GM19043 (cell line): Measurements from ENCODE around the gene HIVEP1.
A peak's percentile ranks its signal among the peaks of the same experiment; 100 is the strongest.
"Not testable (repeated sequence)": the region's sequence is repeated elsewhere in the genome, so short reads cannot be mapped to it uniquely, and the experiment has no call there.

ENCODE experiments used
- ATAC-seq: cut with Tn5 transposase; IDR thresholded peaks from one replicate; pipeline ENCODE4 v1.9.1; 2021; ENCODE audit warnings: low read depth; ENCODE audit not compliant: unreplicated experiment

HIVEP1 gene

DNA sequence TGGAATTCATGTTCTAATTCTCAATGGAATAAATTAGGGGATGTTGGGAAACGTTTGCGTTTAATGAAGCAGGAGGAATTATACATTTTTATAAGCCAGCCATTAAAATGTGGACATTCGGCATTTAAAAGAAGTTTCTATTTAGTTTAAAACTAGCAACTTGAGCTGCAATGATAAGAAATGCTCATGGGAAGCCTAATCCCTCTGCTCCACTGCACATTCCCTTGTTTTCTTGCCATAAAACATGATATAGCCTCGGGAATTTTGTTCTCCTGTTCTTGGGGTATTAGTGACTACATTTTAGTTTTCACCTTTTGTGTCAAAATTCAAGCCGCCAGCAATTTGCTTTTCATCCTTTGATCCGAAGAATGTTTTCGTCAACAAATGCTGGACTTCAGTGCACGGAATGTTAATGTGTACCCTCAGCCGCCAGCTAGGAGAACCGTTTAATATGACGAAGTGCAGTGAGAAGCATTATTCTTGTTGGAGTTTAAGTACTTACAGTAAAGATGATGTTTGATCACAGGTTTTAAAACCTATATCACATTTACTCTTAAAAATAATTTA lies 137.9 kb downstream of the HIVEP1 start:
- no peak for ATAC-seq

DNA sequence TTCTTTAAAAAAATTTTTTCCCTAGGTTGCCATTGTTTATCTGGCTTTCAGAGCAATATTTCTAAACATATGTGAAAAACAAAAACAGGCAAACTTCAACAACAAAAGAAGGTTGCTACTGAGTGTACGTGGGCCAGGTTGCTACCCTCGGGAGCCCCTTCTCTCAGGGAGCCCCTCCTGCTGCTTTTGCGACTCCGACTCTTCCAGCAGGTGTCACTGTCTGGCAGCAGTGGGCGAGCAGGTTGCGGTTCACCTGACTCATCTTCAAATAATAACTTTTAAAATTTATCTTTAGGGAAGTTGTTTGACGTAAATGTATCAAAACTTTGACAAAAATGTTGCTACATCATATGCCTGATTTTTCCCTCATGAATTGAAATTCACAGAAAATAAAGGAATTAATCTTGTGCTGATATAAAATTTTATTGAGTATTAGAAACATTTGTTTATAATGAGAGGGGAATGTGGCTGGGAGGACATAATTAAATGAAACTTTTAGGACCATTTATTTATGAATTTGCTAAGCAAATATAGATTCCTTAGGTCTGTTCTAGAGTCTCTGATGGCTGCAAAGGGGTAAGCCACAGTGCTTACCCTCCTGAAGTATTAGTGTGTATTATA lies 138.8 kb downstream of the HIVEP1 start:
- no peak for ATAC-seq

DNA sequence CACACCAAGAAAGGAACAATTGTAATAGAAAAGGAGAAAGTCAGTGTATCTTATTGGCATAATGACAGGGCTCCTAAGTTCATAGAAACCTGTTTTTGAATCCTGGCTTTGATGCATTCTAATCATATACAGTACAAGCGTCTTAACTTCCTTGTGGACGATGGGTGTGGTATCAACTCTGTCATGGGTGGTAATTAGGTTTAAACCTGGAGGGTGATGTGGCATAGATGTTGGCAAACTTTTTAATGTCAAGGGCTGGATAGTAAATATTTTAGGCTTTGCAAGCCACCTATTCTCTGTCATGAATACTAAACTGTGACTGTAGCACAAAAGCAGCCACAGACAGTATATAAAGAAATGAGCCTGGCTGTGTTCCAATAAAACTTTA lies 139.3 kb downstream of the HIVEP1 start:
- ATAC-seq = no peak

DNA sequence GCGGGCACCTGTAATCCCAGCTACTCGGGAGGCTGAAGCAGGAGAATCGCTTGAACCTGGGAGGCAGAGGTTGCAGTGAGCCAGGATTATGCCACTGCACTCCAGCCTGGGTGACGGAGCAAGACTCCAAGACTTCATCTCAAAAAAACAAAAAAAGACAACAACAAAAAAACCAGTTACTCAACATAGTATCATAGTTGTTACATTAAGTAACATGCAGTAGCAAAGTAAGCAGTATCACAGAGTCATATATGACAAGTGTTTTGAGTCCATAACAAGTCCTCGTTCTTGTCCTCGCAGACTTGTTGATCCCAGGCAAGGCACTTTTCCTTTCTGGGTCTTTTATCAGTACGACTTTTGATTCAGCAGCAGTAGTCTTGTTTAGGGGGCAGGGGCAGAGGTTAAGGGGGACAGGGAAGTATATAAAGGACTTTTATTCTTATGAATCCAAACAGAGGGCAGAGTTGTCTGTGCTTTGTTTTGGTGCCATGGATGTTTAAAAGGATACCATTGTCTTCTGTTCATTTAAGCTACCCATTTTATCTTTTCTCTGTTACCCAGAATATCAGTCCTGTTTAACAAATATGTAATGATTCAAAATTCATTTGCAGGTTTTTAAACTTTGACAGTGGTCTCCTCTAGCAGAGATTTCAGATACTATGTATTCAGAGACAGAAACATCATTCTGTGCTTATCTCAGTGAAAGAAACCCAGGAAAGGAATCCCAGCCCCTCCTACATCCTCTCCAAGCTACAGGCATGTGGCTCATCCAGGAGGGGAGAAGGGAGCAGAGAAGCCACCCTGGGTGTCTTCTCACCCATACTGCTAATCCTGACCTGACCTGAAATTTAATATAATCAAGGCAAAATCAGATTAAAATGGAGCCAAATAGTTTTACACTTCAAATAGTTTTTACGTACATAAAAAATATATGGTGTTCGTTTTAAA lies 140.2 kb downstream of the HIVEP1 start:
- no peak for ATAC-seq

DNA sequence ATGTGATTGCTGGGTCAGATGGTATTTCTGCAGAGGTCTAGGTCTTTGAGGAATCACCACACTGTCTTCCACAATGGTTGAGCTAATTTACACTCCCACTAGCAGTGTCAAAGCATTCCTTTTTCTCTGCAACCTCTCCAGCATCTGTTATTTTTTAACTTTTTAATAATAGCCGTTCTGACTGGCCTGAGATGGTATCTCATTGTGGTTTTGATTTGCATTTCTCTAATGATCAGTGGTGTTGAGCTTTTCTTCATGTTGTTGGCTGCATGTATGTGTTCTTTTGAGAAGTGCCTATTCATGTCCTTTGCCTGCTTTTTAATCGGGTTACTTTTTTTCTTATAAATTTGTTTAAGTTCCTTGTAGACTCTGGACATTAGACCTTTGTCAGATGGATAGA lies 143.7 kb downstream of the HIVEP1 start:
- not testable (repeated sequence) for ATAC-seq

DNA sequence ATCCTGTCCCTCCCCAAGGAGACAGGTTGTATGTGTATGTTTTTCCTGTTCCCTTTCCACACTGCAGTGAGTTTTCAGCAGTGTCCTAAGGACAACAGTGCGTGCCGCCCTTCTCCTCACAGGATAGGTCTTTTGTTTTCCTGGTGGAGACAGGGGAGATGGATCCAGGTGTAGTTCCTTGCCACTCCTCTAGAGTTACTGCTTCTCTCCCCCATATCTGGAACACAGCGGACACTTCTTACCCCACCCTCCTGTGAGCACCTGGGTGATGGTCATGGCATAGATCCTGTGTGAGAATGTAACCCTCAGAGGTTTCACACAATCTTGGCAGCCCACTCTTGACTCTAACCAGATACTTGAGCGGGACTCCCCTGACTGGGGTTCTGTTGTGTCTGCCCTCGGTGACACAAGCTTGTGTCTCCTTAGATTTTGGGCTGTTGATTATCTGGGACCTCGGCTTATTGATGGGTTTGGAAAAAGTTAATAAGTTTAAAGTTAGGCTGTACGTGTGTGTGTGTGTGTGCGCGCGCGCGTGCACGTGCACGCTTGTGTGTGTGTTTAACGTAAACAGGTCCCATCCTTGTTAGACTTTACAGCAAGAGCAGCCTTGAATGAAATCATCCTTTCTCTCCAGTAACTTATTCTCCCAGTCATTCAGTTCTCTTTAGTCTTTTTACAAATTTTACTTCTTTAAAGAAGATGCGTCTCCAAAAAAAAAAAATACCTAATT lies 146.7 kb downstream of the HIVEP1 start:
- ATAC-seq = no peak

DNA sequence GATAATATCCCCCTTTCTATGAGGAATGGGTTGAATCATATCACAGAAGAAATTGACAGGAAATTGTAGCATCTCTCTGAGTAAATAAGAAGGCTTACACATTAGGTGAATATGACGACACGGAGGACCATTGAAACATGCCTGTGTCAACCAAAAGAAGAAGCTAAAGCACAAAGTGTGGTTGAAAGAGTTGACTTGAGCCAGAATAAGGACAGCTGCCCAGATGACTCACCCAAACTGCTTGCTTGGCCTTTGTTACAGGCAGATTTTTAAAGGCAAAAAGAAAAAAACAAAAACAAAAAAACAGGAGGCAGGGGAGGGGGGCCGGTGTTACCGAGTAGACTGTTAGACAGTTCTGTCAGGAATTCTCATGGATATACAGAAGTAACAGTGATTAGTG lies 148.2 kb downstream of the HIVEP1 start:
- no peak for ATAC-seq

DNA sequence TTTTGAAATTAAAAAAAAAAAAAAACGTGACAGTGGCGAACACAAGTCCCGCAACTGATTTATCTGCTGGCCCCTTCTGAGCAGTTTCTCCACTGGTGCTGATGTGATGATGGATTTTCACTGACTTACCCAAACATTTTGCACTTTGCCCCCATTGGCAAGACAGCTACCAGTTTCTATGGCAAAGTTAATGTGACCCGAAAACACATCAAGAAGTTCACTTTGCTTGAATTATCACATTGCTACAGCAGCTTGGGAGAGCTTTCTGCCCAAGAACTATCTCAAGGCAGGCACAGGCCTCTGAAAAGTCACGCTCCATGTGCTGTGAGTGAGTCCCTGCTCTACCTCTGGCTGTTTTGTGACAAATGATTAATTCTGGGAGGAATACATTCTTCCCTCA lies 150.1 kb downstream of the HIVEP1 start:
- ATAC-seq = no peak

DNA sequence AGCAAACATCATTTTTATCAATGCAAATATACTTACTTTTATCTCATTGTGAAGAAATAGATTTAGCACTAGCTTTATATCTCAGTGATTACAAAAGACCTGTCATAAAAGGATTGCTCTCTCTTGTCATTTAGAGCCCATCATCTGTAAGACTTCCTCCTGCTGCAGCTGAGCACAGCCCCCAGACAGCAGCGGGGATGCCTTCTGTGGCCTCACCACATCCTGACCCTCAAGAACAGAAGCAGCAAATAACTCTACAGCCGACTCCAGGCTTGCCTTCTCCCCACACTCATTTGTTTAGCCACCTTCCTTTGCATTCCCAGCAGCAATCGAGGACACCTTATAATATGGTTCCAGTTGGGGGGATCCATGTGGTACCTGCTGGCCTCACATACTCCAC lies 151.0 kb downstream of the HIVEP1 start:
- ATAC-seq = peak; percentile 90

DNA sequence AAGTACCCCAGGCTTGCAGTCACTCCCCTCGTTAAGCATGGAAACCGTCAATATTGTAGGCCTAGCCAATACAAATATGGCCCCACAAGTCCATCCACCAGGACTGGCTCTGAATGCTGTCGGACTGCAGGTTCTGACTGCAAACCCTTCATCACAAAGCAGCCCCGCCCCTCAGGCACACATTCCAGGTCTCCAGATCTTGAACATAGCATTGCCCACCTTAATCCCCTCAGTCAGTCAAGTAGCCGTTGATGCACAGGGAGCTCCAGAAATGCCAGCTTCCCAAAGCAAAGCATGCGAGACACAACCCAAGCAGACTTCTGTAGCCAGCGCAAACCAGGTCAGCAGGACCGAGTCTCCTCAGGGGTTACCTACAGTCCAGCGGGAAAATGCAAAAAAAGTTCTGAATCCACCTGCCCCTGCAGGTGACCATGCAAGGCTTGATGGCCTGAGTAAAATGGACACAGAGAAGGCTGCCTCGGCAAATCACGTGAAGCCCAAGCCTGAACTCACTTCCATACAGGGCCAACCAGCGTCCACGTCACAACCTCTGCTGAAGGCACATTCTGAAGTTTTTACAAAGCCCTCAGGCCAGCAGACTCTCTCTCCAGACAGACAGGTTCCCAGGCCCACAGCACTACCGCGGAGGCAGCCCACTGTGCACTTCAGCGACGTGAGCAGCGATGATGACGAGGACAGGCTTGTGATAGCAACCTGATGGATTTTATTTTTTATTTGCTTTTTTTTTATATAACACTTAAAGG lies 151.8 kb downstream of the HIVEP1 start:
- ATAC-seq = no peak

DNA sequence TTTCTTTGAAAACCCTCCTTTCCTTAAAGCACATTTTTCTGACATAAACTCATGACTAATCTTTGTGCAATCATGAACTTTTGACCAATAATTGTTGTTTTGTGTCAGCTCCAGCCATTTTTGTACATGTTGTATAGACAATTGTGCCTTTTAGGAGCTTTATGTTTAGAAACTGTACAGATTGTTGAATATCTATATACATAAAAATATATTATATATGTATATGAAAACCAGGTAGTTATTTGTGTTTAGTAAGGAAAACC lies 152.3 kb downstream of the HIVEP1 start:
- no peak for ATAC-seq

DNA sequence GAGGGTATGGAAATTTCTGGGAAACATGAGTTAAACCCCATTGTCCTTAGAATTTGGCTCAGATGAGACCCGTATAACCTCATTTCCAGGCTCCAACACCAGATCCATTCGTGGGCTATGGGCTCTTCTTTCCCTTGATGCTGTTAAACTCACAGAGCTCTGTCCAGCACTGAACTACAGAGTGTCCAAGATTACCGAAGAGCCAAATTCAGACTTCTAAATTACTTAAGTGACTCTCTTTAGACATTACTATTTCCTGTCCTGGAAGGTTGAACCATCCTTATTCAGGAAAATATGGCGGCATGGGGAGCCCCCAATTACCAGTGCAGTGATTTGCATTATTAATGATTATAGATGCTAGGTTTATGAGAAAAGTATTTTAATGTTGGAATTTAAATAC lies 153.2 kb downstream of the HIVEP1 start:
- no peak for ATAC-seq

DNA sequence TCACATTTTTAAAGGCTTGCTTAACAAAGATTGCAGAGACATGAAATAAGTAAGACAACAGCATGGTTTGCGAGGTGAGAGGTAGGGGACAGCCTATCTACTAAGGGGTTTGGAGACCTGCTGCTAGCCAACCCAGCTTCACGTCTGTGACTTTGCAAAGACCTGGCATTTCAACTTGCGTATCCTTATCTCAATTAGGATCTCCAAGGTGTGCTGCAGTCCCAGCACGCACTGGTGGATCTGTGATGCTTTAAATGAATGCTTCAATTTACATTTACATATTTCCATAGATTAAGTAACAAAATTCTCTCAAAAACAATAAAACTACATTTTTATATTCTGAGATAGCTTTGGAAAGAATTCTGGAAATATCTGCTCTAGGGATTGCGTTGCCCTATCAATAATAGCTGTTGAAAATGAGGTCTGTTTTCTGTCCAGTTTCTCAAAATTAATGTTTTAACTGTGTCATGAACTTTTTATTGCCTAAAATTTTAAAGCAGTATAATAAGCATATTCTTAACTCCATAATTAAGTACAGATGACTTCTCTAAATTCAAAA lies 153.7 kb downstream of the HIVEP1 start:
- no peak for ATAC-seq

DNA sequence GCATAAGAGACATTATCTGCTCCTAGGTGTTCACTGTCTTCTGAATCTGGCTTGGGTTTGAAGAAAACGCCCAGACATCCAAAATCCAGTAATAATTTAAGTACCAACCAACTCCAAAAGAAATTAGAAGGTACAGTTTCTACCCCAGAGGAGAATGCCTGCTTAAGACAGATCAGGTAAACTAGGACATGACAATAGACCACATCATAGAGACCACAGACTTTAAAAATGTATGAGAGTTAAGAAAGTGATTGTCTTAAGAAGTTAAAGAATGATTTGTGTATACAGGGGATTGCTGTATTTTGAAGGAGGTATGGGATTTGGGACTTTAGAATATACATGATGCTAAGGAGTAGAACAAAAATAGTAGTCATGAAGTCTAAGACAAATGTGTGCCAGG lies 157.3 kb downstream of the HIVEP1 start:
- no peak for ATAC-seq

DNA sequence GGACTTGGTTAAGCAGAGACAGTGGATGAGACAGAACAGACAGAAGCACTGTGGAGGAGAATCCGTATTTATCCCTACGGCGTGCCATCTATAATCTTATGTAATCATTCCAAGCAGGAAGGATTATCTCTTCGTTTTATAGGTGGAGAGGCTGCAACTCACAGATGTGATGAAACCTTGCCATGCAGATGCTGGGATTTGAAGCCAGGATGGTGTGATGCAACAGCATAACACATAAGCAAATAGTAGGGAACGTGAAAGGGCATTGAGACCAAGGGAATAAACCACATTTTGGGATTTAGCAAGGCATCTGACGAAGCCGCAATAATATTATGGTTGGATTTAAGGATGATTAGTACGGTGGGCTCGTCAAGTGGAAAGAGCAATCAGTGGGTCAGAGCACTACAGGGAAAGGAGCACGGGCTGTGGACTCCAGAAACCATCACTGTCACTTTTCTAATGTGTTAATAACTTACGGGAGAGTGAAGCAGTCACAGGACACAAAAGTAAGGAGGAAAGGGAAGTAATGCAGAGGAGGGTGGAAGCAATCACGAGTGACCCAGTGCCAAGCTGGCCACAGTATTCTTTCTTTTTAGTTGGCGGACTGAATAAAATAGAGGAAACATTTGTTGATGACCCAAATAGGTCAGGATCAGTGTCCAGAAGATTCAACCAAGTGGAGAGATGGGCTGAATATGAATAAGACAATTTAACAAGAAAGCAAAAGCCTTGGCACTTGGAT lies 158.4 kb downstream of the HIVEP1 start:
- no peak for ATAC-seq

DNA sequence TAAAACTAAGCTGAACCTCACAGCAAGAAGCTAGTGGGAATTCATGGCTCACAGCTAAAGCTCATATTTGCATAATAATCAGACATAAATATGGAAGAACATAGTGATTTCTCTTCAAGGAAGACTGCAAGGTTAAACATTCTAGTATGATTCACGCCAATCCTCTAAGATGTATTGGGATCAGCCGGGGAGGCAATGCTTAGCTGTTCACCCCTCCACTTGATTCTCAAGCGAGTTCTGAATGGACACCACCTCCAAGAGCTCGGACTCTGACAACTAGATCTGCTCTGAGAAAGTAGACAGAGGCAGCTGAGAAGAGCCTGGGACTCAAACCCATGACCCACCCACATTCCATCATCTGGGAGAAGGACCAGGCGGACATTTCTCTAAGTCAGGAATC lies 159.6 kb downstream of the HIVEP1 start:
- ATAC-seq = no peak

DNA sequence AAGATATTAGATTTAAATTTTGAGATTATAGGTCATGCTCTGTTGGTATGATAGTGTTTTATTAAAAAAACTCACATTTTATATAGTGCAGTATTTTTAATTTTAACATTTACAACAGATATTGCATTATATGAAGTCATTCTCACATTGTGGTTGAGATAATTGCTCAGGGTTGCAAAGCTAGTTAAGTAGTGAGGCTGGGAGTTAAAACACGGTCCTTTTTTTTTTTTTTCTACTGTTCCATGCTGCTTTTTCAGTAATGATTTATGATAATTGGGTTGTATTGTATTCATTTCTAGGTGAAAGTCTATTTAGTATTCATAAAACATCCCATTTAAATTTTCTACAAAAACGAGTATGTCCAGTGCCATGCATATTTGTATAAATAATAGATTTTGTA lies 160.5 kb downstream of the HIVEP1 start:
- no peak for ATAC-seq

DNA sequence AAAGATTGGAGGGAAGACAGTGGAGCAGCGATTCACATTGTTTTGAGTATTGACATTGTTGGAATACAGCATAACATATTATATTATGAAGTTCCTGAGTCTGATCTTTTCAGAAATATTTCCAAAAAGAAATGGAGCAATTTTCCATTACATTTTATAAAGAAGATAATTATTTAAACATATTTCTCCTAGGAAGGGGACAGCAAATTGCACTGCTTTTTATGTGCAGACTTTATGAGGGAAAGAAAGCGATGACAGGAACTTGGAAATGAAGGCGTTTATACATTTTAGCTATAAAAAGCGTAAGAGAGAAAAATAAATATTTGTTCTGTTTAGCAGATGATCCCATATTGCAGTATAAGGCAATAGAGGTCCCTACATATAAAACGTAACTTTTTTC lies 161.1 kb downstream of the HIVEP1 start:
- ATAC-seq = no peak

DNA sequence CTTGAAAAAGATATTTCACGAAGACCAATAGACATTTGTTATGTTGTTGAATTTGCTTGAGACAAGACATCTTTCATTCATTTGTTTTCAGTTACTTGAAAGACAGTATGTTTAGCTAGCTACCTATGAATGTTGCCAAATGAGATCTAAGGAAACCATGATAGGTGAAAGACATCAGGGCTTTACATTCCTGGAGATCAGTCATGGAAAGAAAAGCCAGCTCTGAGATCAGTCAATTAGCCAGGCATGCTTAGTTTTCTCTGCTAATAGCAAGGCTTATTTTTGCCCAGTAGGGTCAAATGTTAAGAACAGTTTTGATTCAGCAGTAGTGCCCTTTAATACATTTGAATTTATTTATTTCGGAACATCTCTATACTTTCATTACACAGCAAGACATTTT lies 161.5 kb downstream of the HIVEP1 start:
- no peak for ATAC-seq

DNA sequence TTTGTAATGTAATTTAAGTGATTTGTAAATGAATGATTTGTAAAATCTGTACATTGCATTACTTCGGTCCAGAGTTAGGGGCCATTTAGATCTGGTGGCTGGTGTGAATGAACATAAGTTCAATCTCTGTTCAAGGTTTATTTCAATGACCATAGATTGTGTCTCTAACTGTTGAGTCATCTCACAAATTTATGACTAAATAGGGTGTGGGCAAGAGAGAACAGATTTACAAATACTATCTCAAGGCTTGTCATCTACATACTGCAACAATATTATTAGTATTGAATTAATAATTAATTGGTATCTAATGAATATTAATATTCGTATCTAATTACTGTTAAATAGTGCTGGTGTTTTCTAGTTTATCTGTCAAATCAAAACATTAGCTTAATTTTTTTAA lies 162.8 kb downstream of the HIVEP1 start:
- no peak for ATAC-seq
